ENCODE data around the gene LRRFIP1.

GRCh38 chr2:237711458-237712150 lies 84.2 kb downstream of the LRRFIP1 start:
- TF ChIP-seq MLX (CRISPR knock-in tag; conservative IDR thresholded peaks at IDR 0.05) = no peak
- TF ChIP-seq E2F4 (CRISPR knock-in tag; IDR thresholded peaks at IDR 0.05; ENCODE audit: low read depth) = no peak
- no peak for TF ChIP-seq CTCF (IDR thresholded peaks at IDR 0.05 in 2 of 3, conservative IDR thresholded peaks at IDR 0.05 in 1 of 3; ENCODE audit: insufficient read depth in 2 of 3, low read depth in 1 of 3, low read length in 3 of 3)
- no peak for TF ChIP-seq MEIS2 (IDR thresholded peaks at IDR 0.05; ENCODE audit: partially characterized antibody)

Measured in K562 (cell line).